T-cell (primary cell): ENCODE measurements around the gene APOL6. TPM values are rescaled to one million over a fixed set of nuclear protein-coding genes. Genes with fewer than 3 reads are reported as not detected.

Experiments used
- ATAC-seq, 4 experiments: fragments of 200-7000 bp in 3 of 4; fragments of 150-1000 bp in 1 of 4; cut with Tn5 transposase; replicated peaks in 1 of 4; 1 replicate in 3 of 4; 2 replicates in 1 of 4; pipeline ENCODE4 v1.10.0; 2021; ENCODE audit warnings: moderate library complexity in 3 of 4, mild to moderate bottlenecking in 2 of 4, moderate number of reproducible peaks in 1 of 4
- CTCF ChIA-PET, 2 donors: fragments of 300-600 bp; sonication (Branson Sonifier 250); formaldehyde crosslinking; loops; one replicate each; lab custom pipeline; 2022; ENCODE audit warnings: antibody characterized with exemption in 2 of 2; lab: Charles Lee
- POLR2A ChIA-PET, 2 donors: fragments of 300-600 bp; sonication (Branson Sonifier 250); formaldehyde crosslinking; loops; one replicate each; lab custom pipeline; 2022; ENCODE audit warnings: antibody characterized with exemption in 2 of 2; lab: Charles Lee
- DNase-seq, 35 experiments: peaks; one replicate each; pipeline versions ENCODE4 v3.0.0 to v3.0.0-alpha.2; 2013 to 2023
- H3K27ac ChIP-seq: one replicate; pipeline ENCODE4 v1.5.1; 2013; ENCODE audit warnings: low read length
- H3K27me3 ChIP-seq, 2 experiments: replicated peaks in 1 of 2; 1 replicate in 1 of 2; 2 replicates in 1 of 2; pipeline versions ENCODE4 v1.6.1 to v1.7.0; 2013; ENCODE audit warnings: low read length in 1 of 2, mixed read lengths in 1 of 2; ENCODE audit not compliant: control insufficient read depth in 2 of 2, insufficient read depth in 2 of 2; ENCODE audit errors: extremely low read depth in 1 of 2
- H3K36me3 ChIP-seq, 2 donors: 1 replicate in 1 of 2; 2 replicates in 1 of 2; pipeline versions ENCODE4 v1.6.1 to v1.7.0; 2013; ENCODE audit warnings: low read length in 1 of 2; ENCODE audit not compliant: control insufficient read depth in 2 of 2, insufficient read depth in 1 of 2; ENCODE audit errors: extremely low read depth in 1 of 2
- H3K4me1 ChIP-seq, 2 experiments: 1 replicate in 1 of 2; 2 replicates in 1 of 2; pipeline versions ENCODE4 v1.6.1 to v1.7.0; 2013; ENCODE audit warnings: low read length in 2 of 2, mixed read lengths in 1 of 2; ENCODE audit not compliant: insufficient read depth in 2 of 2, control insufficient read depth in 1 of 2; ENCODE audit errors: extremely low read depth in 1 of 2
- H3K4me3 ChIP-seq, 2 donors: 1 replicate in 1 of 2; 2 replicates in 1 of 2; pipeline versions ENCODE4 v1.5.1 to v1.7.0; 2013; ENCODE audit warnings: mild to moderate bottlenecking in 2 of 2, low read length in 1 of 2, moderate library complexity in 1 of 2; ENCODE audit not compliant: control insufficient read depth in 1 of 2; ENCODE audit errors: extremely low read depth in 1 of 2
- H3K9me3 ChIP-seq: 2 replicates; pipeline ENCODE4 v1.7.0; 2013
- H3K27ac Mint-ChIP-seq, 2 donors: one replicate each; pipeline ENCODE4 v1.8.0; 2020 to 2021; ENCODE audit warnings: mild to moderate bottlenecking in 2 of 2, mixed read lengths in 2 of 2
- H3K27me3 Mint-ChIP-seq, 2 donors: one replicate each; pipeline ENCODE4 v1.8.0; 2021 to 2022; ENCODE audit warnings: mixed read lengths in 2 of 2
- H3K36me3 Mint-ChIP-seq: one replicate; pipeline ENCODE4 v1.8.0; 2021; ENCODE audit warnings: mixed read lengths
- H3K4me1 Mint-ChIP-seq, 3 donors: one replicate each; pipeline ENCODE4 v1.8.0; 2020 to 2022; ENCODE audit warnings: mixed read lengths in 3 of 3, mild to moderate bottlenecking in 1 of 3
- H3K4me3 Mint-ChIP-seq, 3 donors: one replicate each; pipeline ENCODE4 v1.8.0; 2020 to 2022; ENCODE audit warnings: mild to moderate bottlenecking in 3 of 3, mixed read lengths in 3 of 3, moderate library complexity in 3 of 3
- H3K9me3 Mint-ChIP-seq, 3 donors: one replicate each; pipeline ENCODE4 v1.8.0; 2020 to 2022; ENCODE audit warnings: mixed read lengths in 3 of 3
- WGBS: methylation state at CpG from one replicate; pipeline ENCODE4 v1.1.5; 2013; ENCODE audit warnings: missing lambda C conversion rate; ENCODE audit not compliant: insufficient coverage; 5-methylcytosine and 5-hydroxymethylcytosine counted together
- total RNA-seq, 35 experiments: library from RNA in 6 of 35; stranded (reverse) in 6 of 35; fragments of 120-200 nt in 1 of 35; gene quantifications; one replicate each; pipeline versions ENCODE4 v1.2.1 to v1.2.4 and lab custom pipeline; 2013 to 2026

The APOL6 gene
- total RNA-seq, 5 donors from 2014 or later (not counting 1 experiment from before 2014, with no cell fraction given), result 47.5 to 55.7 (median 52.3) TPM

GRCh38 chr22:35686298-35686697, 38.1 kb downstream of the APOL6 start:
- POLR2A ChIA-PET, result no interaction called here
- Mint-ChIP-seq H3K4me1 (peaks cover 0 to 7% (median 1%) of the 10 kb centered on the region in 3 donors), H3K9me3 (peaks cover 3 to 4% (median 4%) of the 10 kb centered on the region in 3 donors), H3K27me3 (no peaks in the 10 kb centered on the region), H3K36me3 (no peaks in the 10 kb centered on the region), H3K4me3 (no peak overlapping the region), H3K27ac (no peak overlapping the region)
- ATAC-seq (no peak), DNase-seq (no peak)
- Histone ChIP-seq H3K4me1 (no peaks in the 10 kb centered on the region), H3K9me3 (no peaks in the 10 kb centered on the region), H3K27me3 (no peaks in the 10 kb centered on the region), H3K36me3 (no peaks in the 10 kb centered on the region), H3K4me3 (no peak overlapping the region), H3K27ac (no peak overlapping the region)
- WGBS, result 50% methylated on average over 2 of the region's 4 CpGs
- CTCF ChIA-PET, result no interaction called here

GRCh38 chr22:35687461-35687860, 39.2 kb downstream of the APOL6 start:
- Histone ChIP-seq H3K27ac (no peak overlapping the region), H3K9me3 (no peaks in the 10 kb centered on the region), H3K4me3 (no peak overlapping the region), H3K4me1 (no peaks in the 10 kb centered on the region), H3K27me3 (no peaks in the 10 kb centered on the region), H3K36me3 (no peaks in the 10 kb centered on the region)
- Mint-ChIP-seq H3K4me3 (no peak overlapping the region), H3K4me1 (peaks cover 0 to 7% (median 1%) of the 10 kb centered on the region in 3 donors), H3K36me3 (no peaks in the 10 kb centered on the region), H3K27me3 (no peaks in the 10 kb centered on the region), H3K9me3 (peaks cover 0 to 4% (median 0%) of the 10 kb centered on the region in 3 donors), H3K27ac (no peak overlapping the region)
- ATAC-seq (no peak), DNase-seq (no peak)
- CTCF ChIA-PET, result no interaction called here
- POLR2A ChIA-PET, result no interaction called here
- 70% methylated on average over 4 of the region's 6 CpGs for WGBS

- peaks cover 0 to 7% (median 1%) of the 10 kb centered on the region in 3 donors for H3K4me1 Mint-ChIP-seq
- H3K27me3 Mint-ChIP-seq, result peaks cover 0 to 3% of the 10 kb centered on the region in 2 donors
- Histone ChIP-seq H3K27me3 (no peaks in the 10 kb centered on the region), H3K27ac (no peak overlapping the region), H3K36me3 (no peaks in the 10 kb centered on the region), H3K9me3 (no peaks in the 10 kb centered on the region), H3K4me3 (no peak overlapping the region), H3K4me1 (no peaks in the 10 kb centered on the region)
- H3K27ac Mint-ChIP-seq, result no peak overlapping the region
- DNase-seq, result no peak
- no peak for ATAC-seq
- ChIA-PET CTCF (no interaction called here), POLR2A (interaction anchor here in 1 of 2 donors (0.7 kb wide), 1 partner anchor 49 kb away, joined by 3 read pairs; no protein-coding TSS in a partner anchor)
- WGBS, result 90% methylated on average over 3 of the region's 10 CpGs
- H3K9me3 Mint-ChIP-seq, result peaks cover 0 to 4% (median 0%) of the 10 kb centered on the region in 3 donors
- H3K36me3 Mint-ChIP-seq, result no peaks in the 10 kb centered on the region
- no peak overlapping the region for H3K4me3 Mint-ChIP-seq
Measured at GRCh38 chr22:35688913-35689675, 40.8 kb downstream of the APOL6 start.

GRCh38 chr22:35690001-35690400, 41.8 kb downstream of the APOL6 start:
- peaks cover 0 to 4% (median 0%) of the 10 kb centered on the region in 3 donors for H3K9me3 Mint-ChIP-seq
- H3K27ac Mint-ChIP-seq, result no peak overlapping the region
- peaks cover 0 to 7% (median 1%) of the 10 kb centered on the region in 3 donors for H3K4me1 Mint-ChIP-seq
- H3K36me3 Mint-ChIP-seq, result no peaks in the 10 kb centered on the region
- POLR2A ChIA-PET, result interaction anchor here in 1 of 2 donors (0.5 kb wide), 1 partner anchor 15 kb away, joined by 3 read pairs; no protein-coding TSS in a partner anchor
- Histone ChIP-seq H3K4me1 (no peaks in the 10 kb centered on the region), H3K27ac (no peak overlapping the region), H3K4me3 (no peak overlapping the region), H3K9me3 (no peaks in the 10 kb centered on the region), H3K36me3 (no peaks in the 10 kb centered on the region), H3K27me3 (no peaks in the 10 kb centered on the region)
- no peak overlapping the region for H3K4me3 Mint-ChIP-seq
- H3K27me3 Mint-ChIP-seq, result peaks cover 0 to 3% of the 10 kb centered on the region in 2 donors
- DNase-seq (no peak), ATAC-seq (no peak)
- CTCF ChIA-PET, result no interaction called here
- no CpG with 5 or more reads among the region's 1 CpG for WGBS

- ATAC-seq (no peak), DNase-seq (no peak)
- no peak overlapping the region for H3K4me3 Mint-ChIP-seq
- ChIA-PET POLR2A (no interaction called here), CTCF (no interaction called here)
- Histone ChIP-seq H3K4me1 (no peaks in the 10 kb centered on the region), H3K36me3 (no peaks in the 10 kb centered on the region), H3K27me3 (no peaks in the 10 kb centered on the region), H3K4me3 (no peak overlapping the region), H3K27ac (no peak overlapping the region), H3K9me3 (no peaks in the 10 kb centered on the region)
- H3K4me1 Mint-ChIP-seq, result peaks cover 0 to under 1% (median 0%) of the 10 kb centered on the region in 3 donors
- no peaks in the 10 kb centered on the region for H3K9me3 Mint-ChIP-seq
- no peak overlapping the region for H3K27ac Mint-ChIP-seq
- H3K27me3 Mint-ChIP-seq, result peaks cover 0 to 6% of the 10 kb centered on the region in 2 donors
- 96% methylated on average over 4 of the region's 13 CpGs for WGBS
- no peaks in the 10 kb centered on the region for H3K36me3 Mint-ChIP-seq
Measured at GRCh38 chr22:35695202-35695601, 47.0 kb downstream of the APOL6 start.

GRCh38 chr22:35697142-35697541, 48.9 kb downstream of the APOL6 start:
- no peak overlapping the region for H3K27ac Mint-ChIP-seq
- no peak overlapping the region for H3K4me3 Mint-ChIP-seq
- H3K9me3 Mint-ChIP-seq, result no peaks in the 10 kb centered on the region
- ATAC-seq (peak in 1 of 4 experiments; percentile 35), DNase-seq (peak in 4 of 35 experiments; percentile 4 to 14 (median 8))
- Histone ChIP-seq H3K27ac (no peak overlapping the region), H3K4me3 (no peak overlapping the region), H3K36me3 (no peaks in the 10 kb centered on the region), H3K27me3 (no peaks in the 10 kb centered on the region), H3K9me3 (no peaks in the 10 kb centered on the region), H3K4me1 (no peaks in the 10 kb centered on the region)
- WGBS, result 67% methylated on average over 2 of the region's 14 CpGs
- POLR2A ChIA-PET, result no interaction called here
- H3K4me1 Mint-ChIP-seq, result no peaks in the 10 kb centered on the region
- no peaks in the 10 kb centered on the region for H3K36me3 Mint-ChIP-seq
- H3K27me3 Mint-ChIP-seq, result peaks cover 0 to 6% of the 10 kb centered on the region in 2 donors
- CTCF ChIA-PET, result no interaction called here
